Measurements from ENCODE around the gene FAM131B. TPM values are rescaled to one million over a fixed set of nuclear protein-coding genes. Genes with fewer than 3 reads are reported as not detected.

The FAM131B gene
- total RNA-seq, 2 donors from 2014 or later = 1.9 to 3.6 TPM

DNA sequence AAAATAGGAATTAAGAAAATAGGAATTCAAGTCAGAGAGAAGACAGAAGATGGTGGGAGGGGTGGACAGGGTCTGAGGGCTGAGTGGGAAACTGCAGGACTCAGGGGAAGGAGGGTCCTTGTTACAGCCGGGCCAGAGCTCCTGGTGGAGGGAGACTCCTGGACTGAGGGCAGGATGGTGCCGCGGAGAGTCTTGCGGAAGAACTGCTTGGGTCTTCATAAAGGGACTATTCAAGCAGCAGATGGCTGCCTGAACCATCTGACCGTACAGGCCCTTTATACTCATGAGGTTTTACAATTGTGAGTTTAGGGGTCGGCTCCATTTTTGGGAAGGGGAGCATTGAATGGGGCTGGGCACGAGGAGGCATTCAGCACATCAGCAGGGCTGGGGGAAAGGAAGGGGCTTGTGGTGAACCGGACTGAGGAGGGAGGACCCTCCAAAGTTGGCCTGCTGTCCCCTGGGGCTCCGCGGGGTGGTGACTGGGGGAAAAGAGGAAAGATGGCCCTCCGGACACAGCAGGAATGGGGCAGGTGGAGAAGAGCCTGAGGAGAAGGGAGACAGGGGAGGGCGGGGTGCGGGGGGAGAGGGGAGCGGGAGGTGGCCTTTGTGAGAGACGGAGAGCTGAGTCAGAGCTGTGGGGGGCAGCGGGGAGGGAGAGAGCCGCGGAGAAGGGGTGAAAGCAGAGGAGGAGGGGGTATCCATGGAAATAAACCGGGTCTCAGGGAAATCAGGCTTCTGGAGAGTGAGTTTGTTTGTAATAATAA is 1.5 kb downstream of the FAM131B start:
- Mint-ChIP-seq H3K27ac (no peak overlapping the region), H3K27me3 (ENCODE audit: insufficient read depth) (peaks cover 67% of the 10 kb centered on the region), H3K9me3 (no peaks in the 10 kb centered on the region), H3K4me1 (peaks cover 3% of the 10 kb centered on the region), H3K36me3 (ENCODE audit: low read depth) (no peaks in the 10 kb centered on the region), H3K4me3 (peak overlapping the region; percentile 67)
- TF ChIP-seq CTCF (conservative IDR thresholded peaks at IDR 0.05) = no peak
- Histone ChIP-seq H3K4me1 (ENCODE audit: control insufficient read depth, insufficient read depth, low read length) (no peaks in the 10 kb centered on the region), H3K9ac (ENCODE audit: extremely low read depth, low read length, poor library complexity, severe bottlenecking) (no peak overlapping the region), H3K27me3 (ENCODE audit: control insufficient read depth, insufficient read depth, low read length, poor library complexity, severe bottlenecking) (peaks cover 56% of the 10 kb centered on the region), H3K9me3 (ENCODE audit: control insufficient read depth, low read length) (no peaks in the 10 kb centered on the region), H3K27ac (ENCODE audit: low read depth, low read length) (no peak overlapping the region), H3K4me3 (ENCODE audit: low read length) (peak overlapping the region; percentile 76), H3K36me3 (ENCODE audit: control insufficient read depth, insufficient read depth, low read length) (no peaks in the 10 kb centered on the region)
- WGBS, 2 experiments (ENCODE audit: insufficient coverage in 1 of 2, insufficient read length in 1 of 2) = 27 to 32% methylated on average over 14 to 19 of the region's 19 CpGs
- peak; percentile 83 for DNase-seq

- Histone ChIP-seq H3K27me3 (ENCODE audit: control insufficient read depth, insufficient read depth, low read length, poor library complexity, severe bottlenecking) (peaks cover 54% of the 10 kb centered on the region), H3K9me3 (ENCODE audit: control insufficient read depth, low read length) (no peaks in the 10 kb centered on the region), H3K36me3 (ENCODE audit: control insufficient read depth, insufficient read depth, low read length) (no peaks in the 10 kb centered on the region), H3K9ac (ENCODE audit: extremely low read depth, low read length, poor library complexity, severe bottlenecking) (no peak overlapping the region), H3K4me3 (ENCODE audit: low read length) (no peak overlapping the region), H3K27ac (ENCODE audit: low read depth, low read length) (no peak overlapping the region), H3K4me1 (ENCODE audit: control insufficient read depth, insufficient read depth, low read length) (no peaks in the 10 kb centered on the region)
- no peaks in the 10 kb centered on the region for H3K36me3 Mint-ChIP-seq (ENCODE audit: low read depth)
- H3K4me3 Mint-ChIP-seq = no peak overlapping the region
- H3K27ac Mint-ChIP-seq = no peak overlapping the region
- no peak for DNase-seq
- 87 to 90% methylated on average over 7 to 11 of the region's 11 CpGs for WGBS, 2 experiments (ENCODE audit: insufficient coverage in 1 of 2, insufficient read length in 1 of 2)
- H3K4me1 Mint-ChIP-seq = peaks cover 3% of the 10 kb centered on the region
- H3K27me3 Mint-ChIP-seq (ENCODE audit: insufficient read depth) = peaks cover 56% of the 10 kb centered on the region
- no peaks in the 10 kb centered on the region for H3K9me3 Mint-ChIP-seq
- no peak for TF ChIP-seq CTCF (conservative IDR thresholded peaks at IDR 0.05)
These were observed 2.7 kb downstream of the FAM131B start for GRCh38 chr7:143359771-143360353.

DNA sequence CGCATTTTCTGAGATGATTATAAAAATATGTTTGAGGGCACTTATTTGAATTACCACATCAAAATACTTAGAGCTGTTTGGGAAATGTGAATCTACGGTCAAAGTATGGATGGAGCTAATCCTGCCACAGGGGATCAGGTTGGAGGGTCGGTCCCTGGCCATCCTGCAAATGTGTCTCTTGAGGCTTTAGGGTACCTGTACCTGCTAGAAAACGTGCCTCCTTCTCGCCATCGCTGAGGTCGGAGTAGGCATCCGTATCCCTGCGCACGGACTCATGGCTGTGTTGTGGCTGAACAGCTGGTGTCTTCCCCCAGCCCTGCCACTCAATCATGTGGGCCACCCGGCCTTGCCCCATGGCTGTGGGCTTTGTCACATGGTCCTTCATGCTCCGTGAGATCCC is 3.9 kb downstream of the FAM131B start:
- Histone ChIP-seq H3K27me3 (ENCODE audit: control insufficient read depth, insufficient read depth, low read length, poor library complexity, severe bottlenecking) (peaks cover 42% of the 10 kb centered on the region), H3K4me3 (ENCODE audit: low read length) (no peak overlapping the region), H3K9me3 (ENCODE audit: control insufficient read depth, low read length) (no peaks in the 10 kb centered on the region), H3K27ac (ENCODE audit: low read depth, low read length) (no peak overlapping the region), H3K4me1 (ENCODE audit: control insufficient read depth, insufficient read depth, low read length) (no peaks in the 10 kb centered on the region), H3K9ac (ENCODE audit: extremely low read depth, low read length, poor library complexity, severe bottlenecking) (no peak overlapping the region), H3K36me3 (ENCODE audit: control insufficient read depth, insufficient read depth, low read length) (no peaks in the 10 kb centered on the region)
- WGBS, 2 experiments (ENCODE audit: insufficient coverage in 1 of 2, insufficient read length in 1 of 2) = 95 to 99% methylated on average over 8 to 12 of the region's 12 CpGs
- H3K36me3 Mint-ChIP-seq (ENCODE audit: low read depth) = no peaks in the 10 kb centered on the region
- no peaks in the 10 kb centered on the region for H3K9me3 Mint-ChIP-seq
- H3K4me1 Mint-ChIP-seq = peaks cover 3% of the 10 kb centered on the region
- H3K27me3 Mint-ChIP-seq (ENCODE audit: insufficient read depth) = peaks cover 44% of the 10 kb centered on the region
- H3K4me3 Mint-ChIP-seq = no peak overlapping the region
- DNase-seq = no peak
- no peak overlapping the region for H3K27ac Mint-ChIP-seq
- no peak for TF ChIP-seq CTCF (conservative IDR thresholded peaks at IDR 0.05)

All from endodermal cell (in vitro differentiated cells).